Epithelial cell of prostate (primary cell): ENCODE measurements around the gene CD2AP.
A peak's percentile ranks its signal among the peaks of the same experiment; 100 is the strongest.
"Not testable (repeated sequence)": the region's sequence is repeated elsewhere in the genome, so short reads cannot be mapped to it uniquely, and the experiment has no call there.

Experiments used
- DNase-seq: peaks from one replicate; pipeline ENCODE4 v3.0.0-alpha.2; 2011; ENCODE audit warnings: low read depth, low spot score
- H3K27ac ChIP-seq: fragments of 450-650 bp; 2 replicates; pipeline ENCODE4 v1.5.1; 2017; ENCODE audit warnings: mild to moderate bottlenecking

The CD2AP gene

GRCh38 chr6:47457370-47457769 lies 20.2 kb upstream of the CD2AP start:
- no peak overlapping the region for H3K27ac ChIP-seq
- no peak for DNase-seq

- DNase-seq, result peak; percentile 74
- H3K27ac ChIP-seq, result peak overlapping the region; percentile 15
Measured at GRCh38 chr6:47464052-47464451, 13.5 kb upstream of the CD2AP start.

- DNase-seq, result no peak
- no peak overlapping the region for H3K27ac ChIP-seq
Measured at GRCh38 chr6:47465117-47465516, 12.5 kb upstream of the CD2AP start.

DNA sequence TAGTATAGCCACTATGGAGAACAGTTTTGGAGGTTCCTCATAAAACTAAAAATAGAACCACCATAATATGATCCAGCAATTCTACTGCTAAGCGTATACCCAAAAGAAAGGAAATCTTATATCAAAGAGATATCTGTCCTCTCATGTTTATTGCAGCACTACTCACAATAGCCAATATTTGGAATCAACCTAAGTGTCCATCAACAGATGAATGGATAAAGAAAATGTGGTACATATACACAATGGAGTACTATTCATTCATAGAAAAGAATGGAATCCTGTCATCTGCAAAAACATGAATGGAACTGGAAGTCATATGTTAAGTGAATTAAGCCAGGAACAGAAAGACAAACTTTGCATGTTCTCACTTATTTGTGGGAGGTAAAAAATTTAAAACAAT lies 5.7 kb upstream of the CD2AP start:
- no peak for DNase-seq
- H3K27ac ChIP-seq, result no peak overlapping the region

DNA sequence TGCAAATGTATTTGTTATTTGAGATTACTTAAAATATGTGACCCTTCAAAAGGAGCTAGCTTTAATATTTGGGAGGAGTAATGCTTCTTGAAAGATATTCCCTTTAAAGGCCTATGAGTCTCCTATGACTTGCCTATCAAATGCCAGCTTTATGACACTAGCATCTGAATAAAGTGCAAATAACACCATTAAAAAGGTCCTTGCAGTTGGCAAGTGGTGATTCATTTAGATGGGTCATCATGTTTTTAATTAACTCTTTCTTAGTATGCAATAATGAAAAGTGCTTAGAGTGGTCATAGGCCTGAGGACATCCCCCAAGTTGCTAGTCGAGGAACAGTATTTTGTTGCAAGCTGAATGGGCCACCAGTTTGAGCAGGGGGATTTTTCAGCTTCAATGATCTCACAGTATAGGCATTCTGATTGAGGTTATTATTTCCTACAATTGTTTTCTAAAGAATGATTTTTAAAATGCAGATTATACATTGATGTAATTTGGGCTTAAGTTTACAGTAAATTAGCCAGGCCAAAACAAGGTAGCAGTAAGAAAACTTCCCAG lies 3.7 kb upstream of the CD2AP start:
- H3K27ac ChIP-seq, result no peak overlapping the region
- DNase-seq, result no peak

GRCh38 chr6:47475319-47475816 lies 2.2 kb upstream of the CD2AP start:
- H3K27ac ChIP-seq, result no peak overlapping the region
- DNase-seq, result no peak

- H3K27ac ChIP-seq, result peak overlapping the region; percentile 87
- DNase-seq, result no peak
Measured at GRCh38 chr6:47476781-47477496, 650 bp upstream of the CD2AP start.

- H3K27ac ChIP-seq, result peak overlapping the region; percentile 87
Measured at GRCh38 chr6:47478233-47479139, 897 bp downstream of the CD2AP start.

GRCh38 chr6:47479140-47479508 lies 1.5 kb downstream of the CD2AP start:
- DNase-seq, result no peak
- peak overlapping the region; percentile 87 for H3K27ac ChIP-seq

More at GRCh38 chr6:47478233-47479139, 897 bp downstream of the CD2AP start:
- no peak for DNase-seq

DNA sequence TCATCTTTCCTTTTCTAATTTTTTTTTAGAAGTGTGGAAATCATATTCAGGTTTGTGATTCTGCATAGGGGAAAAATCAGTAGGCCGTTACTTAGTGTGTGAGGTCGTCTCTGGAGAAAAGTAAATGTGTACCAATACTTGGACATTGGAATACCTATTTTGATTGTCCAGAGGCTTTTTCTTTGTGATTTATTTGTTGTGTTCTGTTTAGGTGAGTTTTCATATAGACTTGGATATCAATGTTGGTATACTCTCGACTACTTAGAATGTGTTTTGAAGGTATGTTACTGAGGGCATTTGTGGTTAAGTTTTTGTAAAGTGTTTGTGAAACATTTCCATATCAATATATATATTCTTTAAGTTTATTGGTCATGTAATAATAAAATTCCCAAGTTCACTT lies 2.3 kb downstream of the CD2AP start:
- no peak for DNase-seq
- no peak overlapping the region for H3K27ac ChIP-seq

DNA sequence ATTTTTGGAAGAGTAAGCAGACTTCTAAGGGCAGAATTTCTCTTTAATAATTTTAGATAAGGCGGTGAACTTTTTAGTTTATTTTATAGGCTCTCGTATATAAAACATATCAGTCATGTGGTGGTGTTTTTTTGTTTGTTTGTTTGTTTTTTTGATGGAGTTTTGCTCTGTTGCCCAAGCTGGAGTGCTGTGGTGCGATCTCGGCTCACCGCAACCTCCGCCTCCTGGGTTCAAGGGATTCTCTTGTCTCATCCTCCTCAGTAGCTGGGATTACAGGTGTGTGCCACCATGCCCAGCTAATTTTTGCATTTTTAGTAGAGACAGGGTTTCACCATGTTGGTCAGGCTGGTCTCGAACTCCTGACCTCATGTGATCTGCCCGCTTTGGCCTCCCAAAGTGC lies 3.6 kb downstream of the CD2AP start:
- H3K27ac ChIP-seq, DNase-seq: not testable (repeated sequence)

GRCh38 chr6:47481806-47482205 lies 4.2 kb downstream of the CD2AP start:
- no peak for DNase-seq
- peak overlapping the region; percentile 66 for H3K27ac ChIP-seq

- DNase-seq, result no peak
- H3K27ac ChIP-seq, result peak overlapping the region; percentile 66
Measured at GRCh38 chr6:47483516-47483852, 5.9 kb downstream of the CD2AP start.

DNA sequence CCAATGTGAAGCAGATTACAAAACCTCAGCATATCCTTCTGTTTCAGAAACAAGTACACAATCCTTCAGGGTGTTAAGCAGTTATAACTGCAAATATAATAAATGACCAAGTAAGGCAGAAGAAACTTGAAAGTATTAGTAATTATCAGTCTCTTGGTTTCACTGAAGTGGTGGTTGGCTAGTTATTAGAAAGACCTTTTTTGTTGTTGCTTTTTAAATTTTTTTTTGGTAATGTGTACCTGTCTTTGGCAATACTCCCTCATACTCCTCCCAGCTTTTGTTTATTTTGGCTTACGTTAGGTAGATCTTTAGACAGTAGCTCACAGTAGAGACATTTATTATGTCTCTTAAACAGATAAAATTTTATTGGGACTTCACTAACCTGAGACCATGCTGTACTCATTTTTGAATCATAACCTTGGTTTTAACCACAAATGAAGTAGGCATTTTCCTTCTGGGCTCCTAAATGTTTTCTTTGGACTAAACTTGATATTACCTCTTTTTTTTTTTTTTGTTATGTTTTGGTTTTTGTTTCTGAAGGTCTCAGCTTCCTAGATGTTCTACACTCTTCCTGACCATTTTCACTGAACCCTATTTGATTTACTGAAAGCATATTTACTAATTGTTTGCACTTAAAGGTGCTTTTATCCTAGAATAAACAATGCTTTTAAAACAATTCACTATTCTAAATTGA lies 6.4 kb downstream of the CD2AP start:
- peak overlapping the region; percentile 66 for H3K27ac ChIP-seq
- peak; percentile 56 for DNase-seq

DNA sequence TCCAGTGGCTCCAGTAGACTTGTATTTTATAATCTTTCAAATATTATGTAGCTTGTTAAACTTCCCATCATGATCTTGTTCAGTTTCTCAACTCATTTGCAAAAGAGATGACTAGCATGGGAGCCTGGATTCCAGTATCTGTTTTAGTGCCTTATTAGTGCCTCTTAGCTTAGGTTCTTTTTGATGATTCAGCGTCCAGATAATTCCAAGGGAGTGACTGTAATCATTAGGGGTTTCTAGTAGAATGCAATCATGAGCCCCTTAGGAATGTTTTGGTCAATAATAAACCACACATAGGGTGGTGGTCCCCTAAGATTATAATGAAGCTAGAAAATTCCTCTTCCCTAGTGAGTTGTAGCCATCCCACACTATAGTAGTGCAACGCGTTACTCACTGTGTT lies 7.0 kb downstream of the CD2AP start:
- peak overlapping the region; percentile 66 for H3K27ac ChIP-seq
- DNase-seq, result no peak

DNA sequence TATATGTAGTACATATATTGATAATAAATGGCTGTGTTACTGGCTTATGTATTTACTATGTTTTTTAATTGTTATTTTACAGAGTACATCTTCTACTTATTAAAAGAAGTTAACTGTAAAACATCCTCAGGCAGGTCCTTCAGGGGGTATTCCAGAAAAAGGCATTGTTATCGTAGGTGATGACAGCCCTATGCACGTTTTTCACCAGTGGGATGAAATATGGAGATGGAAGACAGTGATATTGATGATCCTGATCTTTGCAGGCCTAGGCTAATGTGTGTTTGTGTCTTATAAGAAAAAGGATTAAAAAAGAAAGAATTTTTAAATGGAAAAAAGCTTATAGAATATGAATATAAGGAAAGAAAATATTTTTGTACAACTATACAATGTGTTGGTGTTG lies 7.5 kb downstream of the CD2AP start:
- peak overlapping the region; percentile 66 for H3K27ac ChIP-seq
- DNase-seq, result no peak

DNA sequence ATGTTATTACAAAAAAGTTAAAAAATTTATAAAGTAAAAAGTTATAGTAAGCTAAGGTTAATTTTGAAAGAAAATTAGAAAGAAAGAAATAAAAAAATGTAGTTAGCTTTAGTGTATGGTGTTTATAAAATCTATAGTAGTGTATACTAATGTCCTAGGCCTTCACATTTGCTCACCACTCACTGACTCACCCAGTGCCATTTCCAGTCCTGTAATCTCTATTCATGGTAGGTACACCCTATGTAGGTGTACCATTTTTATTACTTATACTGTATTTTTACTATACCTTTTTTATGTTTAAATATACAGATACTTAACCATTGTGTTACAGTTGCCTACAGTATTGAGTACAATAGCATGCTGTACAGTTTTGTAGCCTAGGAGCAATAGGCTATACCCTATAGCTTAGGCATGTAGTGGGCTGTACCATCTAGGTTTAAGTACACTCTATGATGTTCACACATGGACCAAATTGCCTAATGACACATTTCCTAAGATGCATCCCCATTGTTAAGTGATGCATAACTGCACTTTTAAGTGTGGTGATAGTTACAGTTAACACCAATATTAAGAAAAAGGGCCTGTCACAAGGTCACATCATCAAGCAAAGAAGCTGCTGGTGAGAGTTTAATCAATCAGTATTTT lies 8.0 kb downstream of the CD2AP start:
- H3K27ac ChIP-seq, result peak overlapping the region; percentile 66
- no peak for DNase-seq

- no peak overlapping the region for H3K27ac ChIP-seq
- DNase-seq, result no peak
Measured at GRCh38 chr6:47489995-47490394, 12.4 kb downstream of the CD2AP start.

- no peak overlapping the region for H3K27ac ChIP-seq
- no peak for DNase-seq
Measured at GRCh38 chr6:47490676-47491075, 13.1 kb downstream of the CD2AP start.

DNA sequence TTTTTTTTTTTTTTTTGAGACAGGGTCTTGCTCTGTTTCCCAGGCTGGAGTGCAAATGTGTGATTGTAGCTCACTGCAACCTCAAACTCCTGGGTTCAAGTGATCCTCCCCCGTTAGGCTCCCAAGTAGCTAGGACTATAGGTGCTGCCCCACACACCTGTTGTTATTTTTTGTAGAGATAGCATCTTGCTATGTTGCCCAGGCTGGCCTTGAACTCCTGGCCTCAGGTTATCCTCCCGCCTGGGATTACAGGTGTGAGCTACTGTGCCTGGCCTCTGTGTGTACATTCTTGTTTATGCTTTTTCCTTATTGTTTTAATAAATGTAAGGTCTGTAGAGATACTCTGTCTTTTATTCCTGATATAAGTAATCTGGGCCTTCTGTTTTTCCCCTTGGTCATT lies 14.8 kb downstream of the CD2AP start:
- no peak overlapping the region for H3K27ac ChIP-seq
- no peak for DNase-seq
